SK-N-SH treated with all-trans-retinoic acid at 6 μM for 48 hours (cell line): ENCODE data around the gene GANC.

ENCODE experiments used
- ARNTL ChIP-seq: fragments of 450-650 bp; formaldehyde crosslinking; IDR thresholded peaks from 2 replicates; pipeline ENCODE4 v1.5.0; 2020; ENCODE audit warnings: low read depth, mild to moderate bottlenecking, moderate library complexity, borderline replicate concordance
- ZC3H10 ChIP-seq: fragments of 250-450 bp; sonication (Bioruptor Pico); IDR thresholded peaks from 2 replicates; pipeline ENCODE4 v1.5.1; 2021; ENCODE audit warnings: mild to moderate bottlenecking, moderate library complexity
- ZNF565 ChIP-seq: fragments of 450-650 bp; formaldehyde crosslinking; conservative IDR thresholded peaks from 2 replicates; pipeline ENCODE4 v1.5.0; 2020; ENCODE audit warnings: low read depth, mild to moderate bottlenecking, moderate library complexity
- TF ChIP-seq, protein P1 (sequence below): fragments of 250-450 bp; sonication (Bioruptor Pico); IDR thresholded peaks from 2 replicates; pipeline ENCODE4 v1.8.0; 2020; ENCODE audit warnings: mild to moderate bottlenecking, moderate library complexity, borderline replicate concordance

DNA sequence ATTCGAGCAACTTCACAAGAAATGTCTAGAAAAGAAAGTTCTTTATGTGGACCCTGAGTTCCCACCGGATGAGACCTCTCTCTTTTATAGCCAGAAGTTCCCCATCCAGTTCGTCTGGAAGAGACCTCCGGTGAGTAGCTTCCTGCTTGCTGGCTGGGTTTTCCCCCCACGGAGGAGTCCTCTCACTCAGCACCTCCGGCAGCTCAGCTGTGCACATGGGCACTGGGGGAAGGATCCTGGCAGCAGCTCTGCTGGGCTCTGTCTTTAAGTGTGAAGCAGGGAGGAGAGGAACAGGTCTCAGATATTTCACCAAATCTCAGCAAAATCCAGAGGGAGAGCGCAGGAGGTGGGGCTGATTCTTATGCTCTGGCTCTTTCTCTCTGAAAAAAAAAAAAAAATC lies 87.0 kb downstream of the GANC start:
- TF ChIP-seq, protein P1, sequence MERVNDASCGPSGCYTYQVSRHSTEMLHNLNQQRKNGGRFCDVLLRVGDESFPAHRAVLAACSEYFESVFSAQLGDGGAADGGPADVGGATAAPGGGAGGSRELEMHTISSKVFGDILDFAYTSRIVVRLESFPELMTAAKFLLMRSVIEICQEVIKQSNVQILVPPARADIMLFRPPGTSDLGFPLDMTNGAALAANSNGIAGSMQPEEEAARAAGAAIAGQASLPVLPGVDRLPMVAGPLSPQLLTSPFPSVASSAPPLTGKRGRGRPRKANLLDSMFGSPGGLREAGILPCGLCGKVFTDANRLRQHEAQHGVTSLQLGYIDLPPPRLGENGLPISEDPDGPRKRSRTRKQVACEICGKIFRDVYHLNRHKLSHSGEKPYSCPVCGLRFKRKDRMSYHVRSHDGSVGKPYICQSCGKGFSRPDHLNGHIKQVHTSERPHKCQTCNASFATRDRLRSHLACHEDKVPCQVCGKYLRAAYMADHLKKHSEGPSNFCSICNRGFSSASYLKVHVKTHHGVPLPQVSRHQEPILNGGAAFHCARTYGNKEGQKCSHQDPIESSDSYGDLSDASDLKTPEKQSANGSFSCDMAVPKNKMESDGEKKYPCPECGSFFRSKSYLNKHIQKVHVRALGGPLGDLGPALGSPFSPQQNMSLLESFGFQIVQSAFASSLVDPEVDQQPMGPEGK: no peak
- no peak for TF ChIP-seq ZC3H10 (CRISPR knock-in tag)
- TF ChIP-seq ZNF565 (CRISPR knock-in tag): no peak
- TF ChIP-seq ARNTL (CRISPR knock-in tag): no peak
